WTC11 (cell line): ENCODE data around the gene OLIG1. TPM values are rescaled to one million over a fixed set of nuclear protein-coding genes. Genes with fewer than 3 reads are reported as not detected.

Experiments used
- ATAC-seq: fragments of 200-7000 bp; cut with Tn5 transposase; 2 replicates; pipeline ENCODE4 v1.10.0; 2021; ENCODE audit warnings: mild to moderate bottlenecking, moderate library complexity
- CTCF ChIA-PET: fragments of 300-600 bp; sonication (Branson Sonifier 250); formaldehyde crosslinking; loops from one replicate; lab custom pipeline; 2021; ENCODE audit warnings: antibody characterized with exemption; lab: Charles Lee
- POLR2A ChIA-PET: fragments of 350-600 bp; sonication (Branson Sonifier 250); formaldehyde crosslinking; loops from one replicate; lab custom pipeline; 2021; ENCODE audit warnings: antibody characterized with exemption; lab: Charles Lee
- DNase-seq: peaks from one replicate; pipeline ENCODE4 v3.0.0; 2021; ENCODE audit warnings: low spot score
- H3K27ac Mint-ChIP-seq: 2 replicates; pipeline ENCODE4 v1.8.0; 2021; ENCODE audit warnings: mixed read lengths
- H3K27me3 Mint-ChIP-seq: 2 replicates; pipeline ENCODE4 v1.8.0; 2021; ENCODE audit warnings: low read depth, mild to moderate bottlenecking, moderate library complexity, mixed read lengths
- H3K36me3 Mint-ChIP-seq: 2 replicates; pipeline ENCODE4 v1.8.0; 2021; ENCODE audit warnings: mixed read lengths
- H3K4me1 Mint-ChIP-seq: 2 replicates; pipeline ENCODE4 v1.8.0; 2022; ENCODE audit warnings: mixed read lengths
- H3K4me3 Mint-ChIP-seq: 2 replicates; pipeline ENCODE4 v1.8.0; 2021; ENCODE audit warnings: mild to moderate bottlenecking, moderate library complexity, mixed read lengths
- H3K9me3 Mint-ChIP-seq: 2 replicates; pipeline ENCODE4 v1.8.0; 2021; ENCODE audit warnings: mixed read lengths
- AFF4 ChIP-seq: sonication (generic); formaldehyde crosslinking; IDR thresholded peaks from 2 replicates; pipeline ENCODE4 v1.8.1; 2023; ENCODE audit warnings: mild to moderate bottlenecking, missing genetic modification reagents, borderline replicate concordance
- AR ChIP-seq: fragments of 250-450 bp; sonication (Bioruptor Pico); IDR thresholded peaks from 2 replicates; pipeline ENCODE4 v1.9.0; 2021; ENCODE audit warnings: mild to moderate bottlenecking
- ARID4B ChIP-seq: sonication (generic); formaldehyde crosslinking; IDR thresholded peaks from 2 replicates; pipeline ENCODE4 v1.8.0; 2023; ENCODE audit warnings: missing genetic modification reagents, mild to moderate bottlenecking, borderline replicate concordance
- ATF2 ChIP-seq: sonication (generic); formaldehyde crosslinking; IDR thresholded peaks from 2 replicates; pipeline ENCODE4 v1.8.1; 2022; ENCODE audit warnings: low read depth, missing genetic modification reagents, borderline replicate concordance
- E2F1 ChIP-seq: sonication (generic); formaldehyde crosslinking; IDR thresholded peaks from 2 replicates; pipeline ENCODE4 v1.8.0; 2022; ENCODE audit warnings: mild to moderate bottlenecking, missing genetic modification reagents
- ERG ChIP-seq: fragments of 250-450 bp; sonication (Bioruptor Pico); IDR thresholded peaks from 2 replicates; pipeline ENCODE4 v1.8.0; 2021; ENCODE audit warnings: mild to moderate bottlenecking
- ETV6 ChIP-seq: sonication (generic); formaldehyde crosslinking; IDR thresholded peaks from 2 replicates; pipeline ENCODE4 v1.8.1; 2022; ENCODE audit warnings: mild to moderate bottlenecking, missing genetic modification reagents
- GTF2I ChIP-seq: fragments of 250-450 bp; sonication (Bioruptor Pico); conservative IDR thresholded peaks from 2 replicates; pipeline ENCODE4 v1.4.0; 2021; ENCODE audit warnings: mild to moderate bottlenecking
- JAZF1 ChIP-seq: fragments of 250-450 bp; sonication (Bioruptor Pico); IDR thresholded peaks from 2 replicates; pipeline ENCODE4 v1.9.0; 2021; ENCODE audit warnings: moderate library complexity, mild to moderate bottlenecking, inconsistent platforms
- NFYB ChIP-seq: sonication (generic); formaldehyde crosslinking; conservative IDR thresholded peaks from 2 replicates; pipeline ENCODE4 v1.8.0; 2022; ENCODE audit warnings: low read depth, missing genetic modification reagents
- NR2C2 ChIP-seq: sonication (generic); formaldehyde crosslinking; IDR thresholded peaks from 2 replicates; pipeline ENCODE4 v1.8.0; 2022; ENCODE audit warnings: mild to moderate bottlenecking, missing genetic modification reagents
- SP1 ChIP-seq: sonication (generic); formaldehyde crosslinking; conservative IDR thresholded peaks from 2 replicates; pipeline ENCODE4 v1.8.1; 2022; ENCODE audit warnings: missing genetic modification reagents
- STAT6 ChIP-seq: sonication (generic); formaldehyde crosslinking; conservative IDR thresholded peaks from 2 replicates; pipeline ENCODE4 v1.8.1; 2023; ENCODE audit warnings: mild to moderate bottlenecking, low read depth, missing genetic modification reagents, moderate library complexity
- USF2 ChIP-seq: sonication (generic); formaldehyde crosslinking; IDR thresholded peaks from 2 replicates; pipeline ENCODE4 v1.8.1; 2023; ENCODE audit warnings: mild to moderate bottlenecking, missing genetic modification reagents, moderate library complexity
- ZNF138 ChIP-seq: sonication (generic); formaldehyde crosslinking; conservative IDR thresholded peaks from 2 replicates; pipeline ENCODE4 v1.8.1; 2022; ENCODE audit warnings: mild to moderate bottlenecking, moderate library complexity, missing genetic modification reagents
- ZNF219 ChIP-seq: sonication (generic); formaldehyde crosslinking; IDR thresholded peaks from 2 replicates; pipeline ENCODE4 v1.8.0; 2023; ENCODE audit warnings: missing genetic modification reagents, mild to moderate bottlenecking, borderline replicate concordance
- ZNF671 ChIP-seq: fragments of 250-450 bp; sonication (Bioruptor Pico); IDR thresholded peaks from 2 replicates; pipeline ENCODE4 v1.8.0; 2021; ENCODE audit warnings: mild to moderate bottlenecking
- total RNA-seq: library from RNA; stranded (reverse); gene quantifications from 3 replicates; pipeline ENCODE4 v1.2.3, GENCODE V29; 2021

OLIG1 gene
- total RNA-seq, 1 experiment from 2014 or later = 2.1 TPM

- no peak for TF ChIP-seq AR (CRISPR knock-in tag)
- TF ChIP-seq AFF4 (CRISPR knock-in tag) = no peak
- TF ChIP-seq ERG = no peak
- no peak for TF ChIP-seq ATF2 (CRISPR knock-in tag)
These were observed 26.5 kb downstream of the OLIG1 start (continued) for GRCh38 chr21:33096426-33096825.

GRCh38 chr21:33099131-33099530 lies 29.2 kb downstream of the OLIG1 start:
- H3K4me3 Mint-ChIP-seq = no peak overlapping the region
- H3K4me1 Mint-ChIP-seq = peaks cover 47% of the 10 kb centered on the region
- peaks cover 11% of the 10 kb centered on the region for H3K9me3 Mint-ChIP-seq
- H3K27me3 Mint-ChIP-seq = peaks cover 12% of the 10 kb centered on the region
- peaks cover 13% of the 10 kb centered on the region for H3K36me3 Mint-ChIP-seq
- no peak for DNase-seq
- H3K27ac Mint-ChIP-seq = no peak overlapping the region
- CTCF ChIA-PET = no interaction called here
- no peak for ATAC-seq
- POLR2A ChIA-PET = no interaction called here
- TF ChIP-seq NFYB (CRISPR knock-in tag) (no peak), ZNF138 (CRISPR knock-in tag) (no peak), USF2 (CRISPR knock-in tag) (no peak), SP1 (CRISPR knock-in tag) (no peak), NR2C2 (CRISPR knock-in tag) (no peak), E2F1 (CRISPR knock-in tag) (no peak), STAT6 (CRISPR knock-in tag) (no peak), GTF2I (CRISPR knock-in tag) (no peak), ZNF671 (CRISPR knock-in tag) (no peak), JAZF1 (CRISPR knock-in tag) (no peak), ZNF219 (CRISPR knock-in tag) (no peak), ARID4B (CRISPR knock-in tag) (no peak), ETV6 (CRISPR knock-in tag) (no peak)
